ENCODE data around the gene RNF44. TPM values are rescaled to one million over a fixed set of nuclear protein-coding genes. Genes with fewer than 3 reads are reported as not detected.

RNF44 gene
- total RNA-seq, 1 donor from 2014 or later, result 103 TPM

DNA sequence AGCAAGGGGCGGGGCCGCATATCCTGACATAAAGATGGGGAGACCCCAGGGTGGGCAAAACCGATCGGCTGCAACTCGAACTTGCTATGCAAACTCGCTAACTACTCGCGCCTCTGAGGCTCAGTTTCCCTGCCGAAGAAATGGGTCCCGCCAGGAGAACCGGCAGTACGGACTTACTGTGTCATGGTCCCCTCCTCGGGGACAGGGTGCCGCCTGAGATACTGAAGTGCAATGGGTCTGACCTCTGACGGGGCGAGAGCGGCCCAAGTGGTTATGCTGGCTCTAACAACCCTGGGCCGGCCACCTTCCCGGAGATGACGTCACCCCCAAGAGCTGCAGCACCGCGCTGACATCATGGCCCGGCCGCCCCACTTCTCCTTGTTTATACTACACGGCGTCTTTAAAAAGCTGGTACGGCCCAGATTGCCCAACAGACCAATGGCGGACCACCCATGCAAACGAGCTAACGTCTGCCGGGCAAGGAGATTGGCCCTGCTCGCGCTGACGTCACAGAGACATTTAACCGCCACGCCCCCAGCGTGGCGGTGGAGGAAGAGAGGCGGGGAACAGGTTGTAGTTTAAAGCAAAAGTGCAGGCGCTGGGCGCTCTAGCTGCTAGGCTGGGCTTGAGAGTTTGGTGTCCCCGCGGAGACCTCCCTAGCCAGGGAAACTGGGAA, 490 bp upstream of the RNF44 start:
- H3K4me1 Mint-ChIP-seq (ENCODE audit: unreplicated experiment), result peaks cover 69% of the 10 kb centered on the region
- H3K9me3 Mint-ChIP-seq (ENCODE audit: unreplicated experiment), result no peaks in the 10 kb centered on the region
- peak; percentile 90 for DNase-seq (ENCODE audit: low spot score)
- TF ChIP-seq, protein P1, sequence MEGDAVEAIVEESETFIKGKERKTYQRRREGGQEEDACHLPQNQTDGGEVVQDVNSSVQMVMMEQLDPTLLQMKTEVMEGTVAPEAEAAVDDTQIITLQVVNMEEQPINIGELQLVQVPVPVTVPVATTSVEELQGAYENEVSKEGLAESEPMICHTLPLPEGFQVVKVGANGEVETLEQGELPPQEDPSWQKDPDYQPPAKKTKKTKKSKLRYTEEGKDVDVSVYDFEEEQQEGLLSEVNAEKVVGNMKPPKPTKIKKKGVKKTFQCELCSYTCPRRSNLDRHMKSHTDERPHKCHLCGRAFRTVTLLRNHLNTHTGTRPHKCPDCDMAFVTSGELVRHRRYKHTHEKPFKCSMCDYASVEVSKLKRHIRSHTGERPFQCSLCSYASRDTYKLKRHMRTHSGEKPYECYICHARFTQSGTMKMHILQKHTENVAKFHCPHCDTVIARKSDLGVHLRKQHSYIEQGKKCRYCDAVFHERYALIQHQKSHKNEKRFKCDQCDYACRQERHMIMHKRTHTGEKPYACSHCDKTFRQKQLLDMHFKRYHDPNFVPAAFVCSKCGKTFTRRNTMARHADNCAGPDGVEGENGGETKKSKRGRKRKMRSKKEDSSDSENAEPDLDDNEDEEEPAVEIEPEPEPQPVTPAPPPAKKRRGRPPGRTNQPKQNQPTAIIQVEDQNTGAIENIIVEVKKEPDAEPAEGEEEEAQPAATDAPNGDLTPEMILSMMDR (IDR thresholded peaks at IDR 0.05; ENCODE audit: unreplicated experiment), result no peak
- peak overlapping the region; percentile 96 for H3K4me3 Mint-ChIP-seq (ENCODE audit: unreplicated experiment)
- H3K36me3 Mint-ChIP-seq (ENCODE audit: low read depth, unreplicated experiment), result peaks cover 11% of the 10 kb centered on the region
- H3K27me3 Mint-ChIP-seq (ENCODE audit: unreplicated experiment), result peaks cover 25% of the 10 kb centered on the region
- H3K27ac Mint-ChIP-seq (ENCODE audit: unreplicated experiment), result peak overlapping the region; percentile 98

DNA sequence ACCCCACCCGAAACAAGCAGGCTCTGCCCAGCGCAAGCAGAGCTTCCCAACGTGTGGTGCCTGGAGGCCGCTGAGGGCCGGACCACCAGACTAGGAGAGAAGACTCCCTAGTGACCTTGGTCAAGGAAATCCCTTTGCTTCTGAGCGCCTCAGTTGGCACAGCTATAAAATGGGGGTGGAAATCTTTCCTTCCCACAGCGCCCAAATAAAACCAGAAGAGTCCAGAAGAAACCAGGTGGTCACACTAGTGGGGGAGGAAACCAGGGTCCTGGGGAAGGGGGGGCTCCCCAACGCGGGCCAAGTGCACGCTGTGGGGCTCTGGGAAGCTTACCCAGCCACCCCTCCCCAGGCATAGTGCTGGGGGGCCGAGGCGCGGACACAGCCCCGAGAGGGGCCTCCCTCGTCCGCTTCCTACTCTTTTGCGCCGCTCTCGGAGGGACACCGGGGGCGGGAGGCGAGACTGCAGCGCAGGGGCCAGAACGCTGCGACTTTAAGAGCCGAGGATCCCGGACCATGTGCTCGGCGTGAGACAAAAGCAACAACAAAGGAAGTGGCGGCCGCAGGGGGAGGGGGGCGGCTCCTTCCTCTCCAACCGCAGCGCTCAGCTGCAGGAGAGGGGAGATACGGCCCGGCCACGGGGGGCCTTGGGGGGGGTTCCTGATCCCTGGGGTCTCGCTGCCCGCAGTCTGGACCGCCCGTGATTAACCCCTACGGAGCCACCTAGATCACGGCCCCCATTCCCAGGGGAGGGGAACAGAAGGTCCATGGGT, 885 bp downstream of the RNF44 start:
- TF ChIP-seq, protein P1 (IDR thresholded peaks at IDR 0.05; ENCODE audit: unreplicated experiment), result no peak
- Mint-ChIP-seq H3K4me1 (ENCODE audit: unreplicated experiment) (peaks cover 57% of the 10 kb centered on the region), H3K36me3 (ENCODE audit: low read depth, unreplicated experiment) (peaks cover 11% of the 10 kb centered on the region), H3K27ac (ENCODE audit: unreplicated experiment) (peak overlapping the region; percentile 94), H3K27me3 (ENCODE audit: unreplicated experiment) (peaks cover 20% of the 10 kb centered on the region), H3K9me3 (ENCODE audit: unreplicated experiment) (no peaks in the 10 kb centered on the region), H3K4me3 (ENCODE audit: unreplicated experiment) (peak overlapping the region; percentile 95)
- peak; percentile 79 for DNase-seq (ENCODE audit: low spot score)

DNA sequence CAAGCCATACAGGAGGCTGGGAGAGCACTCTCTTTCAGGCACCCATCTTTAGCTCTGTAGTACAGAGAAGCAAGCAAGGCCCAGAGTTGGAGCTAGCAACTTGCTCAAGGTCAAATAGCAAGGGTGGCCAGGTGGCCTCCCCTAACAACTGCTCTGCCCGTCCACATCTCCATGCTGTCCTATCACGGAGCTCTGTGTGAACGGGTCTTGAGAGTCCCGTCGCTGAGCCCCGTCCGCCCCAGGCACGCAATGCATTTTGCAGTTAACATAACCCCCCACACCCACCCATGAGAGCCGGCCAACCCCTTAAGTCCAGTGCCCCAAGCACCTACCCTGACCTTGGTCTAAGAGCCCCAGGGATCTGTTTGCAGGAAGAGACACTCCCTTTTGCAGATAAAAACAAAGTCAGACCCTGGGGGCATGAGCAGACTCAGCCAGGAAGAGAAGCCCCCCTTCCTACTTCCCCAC, 1.5 kb downstream of the RNF44 start:
- Mint-ChIP-seq H3K27me3 (ENCODE audit: unreplicated experiment) (peaks cover 15% of the 10 kb centered on the region), H3K4me1 (ENCODE audit: unreplicated experiment) (peaks cover 58% of the 10 kb centered on the region), H3K4me3 (ENCODE audit: unreplicated experiment) (peak overlapping the region; percentile 95), H3K9me3 (ENCODE audit: unreplicated experiment) (no peaks in the 10 kb centered on the region), H3K36me3 (ENCODE audit: low read depth, unreplicated experiment) (peaks cover 11% of the 10 kb centered on the region), H3K27ac (ENCODE audit: unreplicated experiment) (peak overlapping the region; percentile 94)
- TF ChIP-seq, protein P1 (IDR thresholded peaks at IDR 0.05; ENCODE audit: unreplicated experiment), result no peak
- DNase-seq (ENCODE audit: low spot score), result no peak

DNA sequence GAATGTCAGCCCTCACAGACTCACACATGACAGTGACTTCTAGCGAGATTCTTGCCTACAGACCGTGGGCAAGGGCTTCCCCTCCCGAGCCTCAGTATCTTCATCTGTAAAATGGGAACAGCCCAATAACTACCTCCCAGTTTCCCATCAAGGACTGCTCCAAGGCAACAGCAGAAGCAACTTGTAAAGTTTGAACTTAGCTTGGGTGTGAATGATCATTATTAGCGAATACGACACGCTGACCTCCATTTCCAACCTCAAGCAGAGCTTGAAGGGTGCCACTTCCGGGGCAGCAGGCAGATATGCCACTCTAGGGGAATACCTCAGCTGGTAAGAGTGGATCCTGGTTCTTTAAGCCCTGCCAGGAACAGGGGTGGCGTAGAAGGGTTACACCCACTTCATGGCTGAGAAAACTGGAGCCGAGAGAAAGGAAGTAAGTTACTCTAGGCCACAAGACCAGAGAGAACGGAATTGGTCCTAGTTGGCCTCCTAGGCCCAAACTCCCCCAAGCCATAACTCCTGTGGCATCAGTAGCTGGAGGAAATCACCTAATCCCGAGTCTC, 2.0 kb downstream of the RNF44 start:
- Mint-ChIP-seq H3K27me3 (ENCODE audit: unreplicated experiment) (peaks cover 14% of the 10 kb centered on the region), H3K27ac (ENCODE audit: unreplicated experiment) (peak overlapping the region; percentile 94)

More for the DNA sequence above, 2.0 kb downstream of the RNF44 start:
- H3K9me3 Mint-ChIP-seq (ENCODE audit: unreplicated experiment), result no peaks in the 10 kb centered on the region
- H3K4me1 Mint-ChIP-seq (ENCODE audit: unreplicated experiment), result peaks cover 53% of the 10 kb centered on the region
- H3K36me3 Mint-ChIP-seq (ENCODE audit: low read depth, unreplicated experiment), result peaks cover 11% of the 10 kb centered on the region
- DNase-seq (ENCODE audit: low spot score), result no peak
- TF ChIP-seq, protein P1 (IDR thresholded peaks at IDR 0.05; ENCODE audit: unreplicated experiment), result no peak
- H3K4me3 Mint-ChIP-seq (ENCODE audit: unreplicated experiment), result peak overlapping the region; percentile 95
